ENCODE data around the gene ZNF280B.

ZNF280B gene

GRCh38 chr22:22508274-22509176 lies at the start of gene ZNF280B:
TSS of gene ZNF280B (minus strand) at chr22:22508742. CDS start at chr22:22489398, 19,344 bp downstream.
- no peak for DNase-seq (ENCODE audit: low spot score)

- DNase-seq (ENCODE audit: low spot score): no peak
Measured at GRCh38 chr22:22556995-22557925, 48.7 kb upstream of the ZNF280B start.

- DNase-seq (ENCODE audit: low spot score): no peak
Measured at GRCh38 chr22:22556578-22556977, 48.0 kb upstream of the ZNF280B start.

- no peak for DNase-seq (ENCODE audit: low spot score)
Measured at GRCh38 chr22:22555596-22555995, 47.1 kb upstream of the ZNF280B start.

GRCh38 chr22:22554587-22555284 lies 46.2 kb upstream of the ZNF280B start:
- DNase-seq (ENCODE audit: low spot score): no peak

GRCh38 chr22:22553735-22554586 lies 45.4 kb upstream of the ZNF280B start:
- DNase-seq (ENCODE audit: low spot score): no peak

- no peak for DNase-seq (ENCODE audit: low spot score)
Measured at GRCh38 chr22:22553141-22553540, 44.6 kb upstream of the ZNF280B start.

GRCh38 chr22:22552630-22553029 lies 44.1 kb upstream of the ZNF280B start:
- DNase-seq (ENCODE audit: low spot score): peak; percentile 6

- DNase-seq (ENCODE audit: low spot score): no peak
Measured at GRCh38 chr22:22550789-22551434, 42.4 kb upstream of the ZNF280B start.

GRCh38 chr22:22548910-22549309 lies 40.4 kb upstream of the ZNF280B start:
- DNase-seq (ENCODE audit: low spot score): no peak

GRCh38 chr22:22548317-22548716 lies 39.8 kb upstream of the ZNF280B start:
- no peak for DNase-seq (ENCODE audit: low spot score)

GRCh38 chr22:22547692-22548300 lies 39.3 kb upstream of the ZNF280B start:
- no peak for DNase-seq (ENCODE audit: low spot score)

GRCh38 chr22:22547226-22547625 lies 38.7 kb upstream of the ZNF280B start:
- DNase-seq (ENCODE audit: low spot score): no peak

- DNase-seq (ENCODE audit: low spot score): no peak
Measured at GRCh38 chr22:22546490-22546889, 37.9 kb upstream of the ZNF280B start.

GRCh38 chr22:22545084-22545483 lies 36.5 kb upstream of the ZNF280B start:
- no peak for DNase-seq (ENCODE audit: low spot score)

- no peak for DNase-seq (ENCODE audit: low spot score)
Measured at GRCh38 chr22:22538226-22538989, 29.9 kb upstream of the ZNF280B start.

- DNase-seq (ENCODE audit: low spot score): no peak
Measured at GRCh38 chr22:22536916-22537315, 28.4 kb upstream of the ZNF280B start.

- DNase-seq (ENCODE audit: low spot score): no peak
Measured at GRCh38 chr22:22536515-22536914, 28.0 kb upstream of the ZNF280B start.

- DNase-seq (ENCODE audit: low spot score): no peak
Measured at GRCh38 chr22:22535662-22536061, 27.1 kb upstream of the ZNF280B start.
